HG02610 (cell line): Measurements from ENCODE around the gene POU6F2.
"Not testable (repeated sequence)": the region's sequence is repeated elsewhere in the genome, so short reads cannot be mapped to it uniquely, and the experiment has no call there.

Experiments
- ATAC-seq: cut with Tn5 transposase; IDR thresholded peaks from one replicate; pipeline ENCODE4 v1.9.1; 2021; ENCODE audit warnings: mild to moderate bottlenecking, moderate library complexity; ENCODE audit not compliant: unreplicated experiment

The POU6F2 gene

GRCh38 chr7:39339591-39339990 lies 361.9 kb downstream of the POU6F2 start:
- ATAC-seq, result no peak

GRCh38 chr7:39341083-39341482 lies 363.4 kb downstream of the POU6F2 start:
- ATAC-seq, result no peak

GRCh38 chr7:39342763-39343162 lies 365.1 kb downstream of the POU6F2 start:
- ATAC-seq, result no peak

GRCh38 chr7:39349452-39350123 lies 371.9 kb downstream of the POU6F2 start:
- ATAC-seq, result no peak

GRCh38 chr7:39353615-39354376 lies 376.1 kb downstream of the POU6F2 start:
- no peak for ATAC-seq

- no peak for ATAC-seq
Measured at GRCh38 chr7:39355664-39356063, 378.0 kb downstream of the POU6F2 start.

- no peak for ATAC-seq
Measured at GRCh38 chr7:39356172-39356925, 378.6 kb downstream of the POU6F2 start.

GRCh38 chr7:39357648-39358047 lies 379.9 kb downstream of the POU6F2 start:
- no peak for ATAC-seq

GRCh38 chr7:39360038-39360437 lies 382.3 kb downstream of the POU6F2 start:
- no peak for ATAC-seq

GRCh38 chr7:39360766-39361165 lies 383.1 kb downstream of the POU6F2 start:
- ATAC-seq, result no peak

- no peak for ATAC-seq
Measured at GRCh38 chr7:39365751-39366295, 388.1 kb downstream of the POU6F2 start.

GRCh38 chr7:39367451-39367850 lies 389.7 kb downstream of the POU6F2 start:
- no peak for ATAC-seq

- ATAC-seq, result no peak
Measured at GRCh38 chr7:39367943-39368342, 390.2 kb downstream of the POU6F2 start.

GRCh38 chr7:39372383-39372782 lies 394.7 kb downstream of the POU6F2 start:
- ATAC-seq, result no peak

- no peak for ATAC-seq
Measured at GRCh38 chr7:39374436-39375040, 396.8 kb downstream of the POU6F2 start.

- no peak for ATAC-seq
Measured at GRCh38 chr7:39375047-39375873, 397.6 kb downstream of the POU6F2 start.

GRCh38 chr7:39375874-39376190 lies 398.1 kb downstream of the POU6F2 start:
- ATAC-seq, result no peak

GRCh38 chr7:39376881-39377280 lies 399.2 kb downstream of the POU6F2 start:
- ATAC-seq, result not testable (repeated sequence)

GRCh38 chr7:39379416-39379815 lies 401.7 kb downstream of the POU6F2 start:
- no peak for ATAC-seq

GRCh38 chr7:39383136-39383535 lies 405.4 kb downstream of the POU6F2 start:
- ATAC-seq, result no peak
